Panc1 (cell line): ENCODE data around the gene FUS.

Source experiments
- CTCF ChIP-seq: fragments of 450-650 bp; IDR thresholded peaks from 2 replicates; pipeline ENCODE4 v1.5.1; 2017; ENCODE audit warnings: mild to moderate bottlenecking
- POLR2AphosphoS5 ChIP-seq: IDR thresholded peaks from 2 replicates; pipeline ENCODE4 v1.6.1; 2012; ENCODE audit warnings: mild to moderate bottlenecking, low read depth, low read length, moderate library complexity
- TCF7L2 ChIP-seq: IDR thresholded peaks from 2 replicates; pipeline ENCODE4 v1.6.1; 2011; ENCODE audit warnings: mild to moderate bottlenecking, low read depth, low read length, inconsistent platforms

DNA sequence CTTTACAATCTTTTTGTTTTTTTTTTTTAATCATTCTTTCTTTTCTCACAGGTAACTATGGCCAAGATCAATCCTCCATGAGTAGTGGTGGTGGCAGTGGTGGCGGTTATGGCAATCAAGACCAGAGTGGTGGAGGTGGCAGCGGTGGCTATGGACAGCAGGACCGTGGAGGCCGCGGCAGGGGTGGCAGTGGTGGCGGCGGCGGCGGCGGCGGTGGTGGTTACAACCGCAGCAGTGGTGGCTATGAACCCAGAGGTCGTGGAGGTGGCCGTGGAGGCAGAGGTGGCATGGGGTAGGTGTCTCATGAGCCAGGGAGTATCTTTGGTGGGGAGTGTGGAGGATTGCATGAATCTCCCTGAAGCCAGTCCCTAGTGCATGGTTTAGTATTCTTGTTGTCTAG lies 4.9 kb downstream of the FUS start:
- no peak for TF ChIP-seq CTCF
- no peak for TF ChIP-seq POLR2AphosphoS5
- TF ChIP-seq TCF7L2 = no peak
